Medulla oblongata (tissue), 1 donor: ENCODE measurements around the gene MYO7B.

Source experiments
- DNase-seq: peaks from one replicate; pipeline ENCODE4 v3.0.0-alpha.2; 2015; ENCODE audit errors: extremely low spot score

MYO7B gene

GRCh38 chr2:127608061-127609030, 72.9 kb downstream of the MYO7B start:
- no peak for DNase-seq

GRCh38 chr2:127609031-127609751, 73.7 kb downstream of the MYO7B start:
- DNase-seq, result no peak

GRCh38 chr2:127609818-127610217, 74.3 kb downstream of the MYO7B start:
- DNase-seq, result no peak

- DNase-seq, result no peak
Observed at GRCh38 chr2:127610561-127610960, 75.1 kb downstream of the MYO7B start.

- no peak for DNase-seq
Observed at GRCh38 chr2:127611076-127611925, 75.8 kb downstream of the MYO7B start.

GRCh38 chr2:127612111-127612822, 76.8 kb downstream of the MYO7B start:
- no peak for DNase-seq

GRCh38 chr2:127614246-127614645, 78.8 kb downstream of the MYO7B start:
- no peak for DNase-seq

GRCh38 chr2:127614731-127615130, 79.2 kb downstream of the MYO7B start:
- DNase-seq, result no peak

- no peak for DNase-seq
Observed at GRCh38 chr2:127615511-127616166, 80.2 kb downstream of the MYO7B start.

- no peak for DNase-seq
Observed at GRCh38 chr2:127618551-127619202, 83.2 kb downstream of the MYO7B start.

- no peak for DNase-seq
Observed at GRCh38 chr2:127619203-127619590, 83.7 kb downstream of the MYO7B start.

- DNase-seq, result no peak
Observed at GRCh38 chr2:127619877-127620705, 84.6 kb downstream of the MYO7B start.

GRCh38 chr2:127620866-127621265, 85.4 kb downstream of the MYO7B start:
- no peak for DNase-seq

GRCh38 chr2:127621981-127622431, 86.5 kb downstream of the MYO7B start:
- no peak for DNase-seq

GRCh38 chr2:127622561-127623387, 87.3 kb downstream of the MYO7B start:
- no peak for DNase-seq

GRCh38 chr2:127623388-127624319, 88.2 kb downstream of the MYO7B start:
- DNase-seq, result no peak

GRCh38 chr2:127624320-127624755, 88.9 kb downstream of the MYO7B start:
- no peak for DNase-seq
